Left lung (tissue), 10 donors: ENCODE results near the gene AGAP1. TPM values are rescaled to one million over a fixed set of nuclear protein-coding genes. Genes with fewer than 3 reads are reported as not detected.

Source experiments
- ATAC-seq: fragments of 200-7000 bp; cut with Tn5 transposase; one replicate; pipeline ENCODE4 v1.9.1; 2020; ENCODE audit warnings: moderate library complexity
- DNase-seq, 4 donors: peaks; one replicate each; pipeline ENCODE4 v3.0.0-alpha.2; 2013 to 2020
- H3K27ac ChIP-seq, 2 donors: fragments of 200-600 bp; sonication (generic) in 1 of 2; one replicate each; pipeline versions ENCODE4 v1.5.0 to v1.8.0; 2020 to 2021
- H3K27me3 ChIP-seq, 2 donors: fragments of 200-600 bp; sonication (generic) in 1 of 2; one replicate each; pipeline versions ENCODE4 v1.5.0 to v1.8.0; 2020 to 2021
- H3K36me3 ChIP-seq, 2 donors: fragments of 200-600 bp; sonication (generic) in 1 of 2; one replicate each; pipeline versions ENCODE4 v1.5.0 to v1.8.0; 2020 to 2021
- H3K4me1 ChIP-seq, 2 donors: fragments of 200-600 bp; one replicate each; pipeline ENCODE4 v1.8.0; 2021
- H3K4me3 ChIP-seq, 2 donors: fragments of 200-600 bp; sonication (generic) in 1 of 2; one replicate each; pipeline versions ENCODE4 v1.5.0 to v1.8.0; 2020 to 2021; ENCODE audit warnings: mild to moderate bottlenecking in 1 of 2
- H3K9me3 ChIP-seq, 2 donors: fragments of 200-600 bp; sonication (generic) in 1 of 2; one replicate each; pipeline versions ENCODE4 v1.5.0 to v1.8.0; 2020 to 2021
- CTCF ChIP-seq, 2 donors: fragments of 200-600 bp; sonication (generic) in 1 of 2; IDR thresholded peaks; one replicate each; pipeline versions ENCODE4 v1.5.0 to v1.8.0; 2021; ENCODE audit warnings: antibody characterized with exemption in 2 of 2
- intact Hi-C, 2 donors: fragments of 100-400 bp; cut with DNase I; formaldehyde crosslinking; loops; one replicate each; pipeline versions ENCODE4 v1.11.2 to v1.14.2; 2022
- polyA plus RNA-seq, 6 donors: library from polyadenylated mRNA; unstranded; fragments of 120-200 nt; gene quantifications; one replicate each; pipeline ENCODE4 v1.2.1, GENCODE V29; 2013; ENCODE audit not compliant: insufficient read length in 6 of 6
- total RNA-seq, 2 donors: library from RNA; stranded (reverse); fragmentation: NEBNext Ultra II Directional; extraction: Animal tissue kit (Norgen Biotek cat#: 25700); gene quantifications; one replicate each; pipeline ENCODE4 v1.2.1, GENCODE V29; 2021
- donor health status: DM: no; HTN: yes; CAD: no.
- donor health status: DM: no; HTN: no; CAD: no.

AGAP1 gene
- total and polyA plus RNA-seq, 8 donors: 13.1 to 25.4 (median 22.4) TPM

GRCh38 chr2:236107942-236108625 lies 614.2 kb downstream of the AGAP1 start:
- Histone ChIP-seq H3K27me3 (no peaks in the 10 kb centered on the region), H3K27ac (no peak overlapping the region), H3K4me1 (no peaks in the 10 kb centered on the region), H3K9me3 (no peaks in the 10 kb centered on the region), H3K4me3 (no peak overlapping the region), H3K36me3 (no peaks in the 10 kb centered on the region)
- intact Hi-C loops: no loop called here
- no peak for ATAC-seq
- TF ChIP-seq CTCF (IDR thresholded peaks at IDR 0.05): no peak
- DNase-seq: peak in 1 of 4 donors; percentile 10

- ATAC-seq (no peak), DNase-seq (no peak)
- no peak for TF ChIP-seq CTCF (IDR thresholded peaks at IDR 0.05)
- Histone ChIP-seq H3K4me1 (no peaks in the 10 kb centered on the region), H3K4me3 (no peak overlapping the region), H3K27ac (no peak overlapping the region), H3K27me3 (no peaks in the 10 kb centered on the region), H3K9me3 (no peaks in the 10 kb centered on the region), H3K36me3 (no peaks in the 10 kb centered on the region)
- intact Hi-C loops: no loop called here
These were observed 615.2 kb downstream of the AGAP1 start for GRCh38 chr2:236109061-236109460.

DNA sequence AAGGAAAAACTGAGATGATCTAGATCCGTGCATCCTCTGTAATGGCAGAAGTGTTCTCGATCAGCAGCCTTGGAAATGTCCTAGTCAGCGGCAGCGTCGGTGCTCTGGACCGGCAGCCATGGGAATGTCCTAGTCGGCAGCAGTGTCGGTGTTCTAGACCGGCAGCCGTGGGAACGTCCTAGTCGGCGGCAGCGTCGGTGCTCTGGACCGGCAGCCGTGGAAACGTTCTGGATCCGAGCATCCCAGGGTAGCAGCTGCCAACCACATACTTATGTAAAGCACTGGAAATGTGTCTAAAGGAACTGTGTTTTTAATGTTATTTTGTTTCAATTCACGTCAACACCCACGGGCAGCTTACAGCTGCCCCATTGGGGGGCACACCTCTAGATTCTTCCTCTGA lies 615.6 kb downstream of the AGAP1 start:
- peak in 1 of 4 donors; percentile 61 for DNase-seq
- intact Hi-C loops: no loop called here
- no peak overlapping the region for H3K4me3 ChIP-seq
- H3K27me3 ChIP-seq: no peaks in the 10 kb centered on the region
- H3K27ac ChIP-seq: no peak overlapping the region
- TF ChIP-seq CTCF (IDR thresholded peaks at IDR 0.05): no peak
- H3K36me3 ChIP-seq: no peaks in the 10 kb centered on the region
- no peaks in the 10 kb centered on the region for H3K9me3 ChIP-seq
- H3K4me1 ChIP-seq: no peaks in the 10 kb centered on the region
- ATAC-seq: no peak

DNA sequence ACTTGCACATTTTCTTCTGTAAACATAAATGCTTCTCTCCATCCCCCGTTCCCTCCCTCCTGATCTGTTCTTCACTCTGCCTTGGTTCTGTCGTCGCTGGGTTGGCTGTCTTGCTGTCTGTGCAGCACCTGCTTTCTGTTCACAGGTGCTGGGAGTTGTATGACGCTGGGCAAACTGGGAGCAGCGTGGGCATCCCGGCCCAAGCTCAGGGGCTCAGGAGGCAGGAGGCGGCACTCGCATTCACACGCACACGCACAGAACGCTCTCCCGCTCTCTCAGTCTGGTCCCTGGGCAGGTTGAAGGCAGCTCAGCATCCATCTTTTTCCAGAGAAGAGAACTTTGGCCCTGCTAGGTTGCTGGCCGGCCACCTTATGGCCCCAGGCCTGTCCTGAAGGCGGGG lies 618.6 kb downstream of the AGAP1 start:
- no peak for DNase-seq
- ATAC-seq: no peak
- Histone ChIP-seq H3K9me3 (no peaks in the 10 kb centered on the region), H3K27ac (no peak overlapping the region), H3K4me3 (no peak overlapping the region), H3K27me3 (no peaks in the 10 kb centered on the region), H3K36me3 (no peaks in the 10 kb centered on the region), H3K4me1 (no peaks in the 10 kb centered on the region)
- intact Hi-C loops: no loop called here
- TF ChIP-seq CTCF (IDR thresholded peaks at IDR 0.05): no peak

- intact Hi-C loops: no loop called here
- DNase-seq: no peak
- no peak overlapping the region for H3K4me3 ChIP-seq
- no peak for ATAC-seq
- no peaks in the 10 kb centered on the region for H3K27me3 ChIP-seq
- no peaks in the 10 kb centered on the region for H3K36me3 ChIP-seq
- no peaks in the 10 kb centered on the region for H3K9me3 ChIP-seq
- no peak overlapping the region for H3K27ac ChIP-seq
- H3K4me1 ChIP-seq: peaks cover 0 to 3% of the 10 kb centered on the region in 2 donors
- TF ChIP-seq CTCF (IDR thresholded peaks at IDR 0.05): no peak
These were observed 619.6 kb downstream of the AGAP1 start for GRCh38 chr2:236113425-236113824.
